ENCODE results near the gene PSMC1. TPM values are rescaled to one million over a fixed set of nuclear protein-coding genes. Genes with fewer than 3 reads are reported as not detected.

PSMC1 gene
- total and polyA plus RNA-seq, 2 of the 4 experiments (the other 2 are of a cell fraction): 181 to 194 TPM

- ChIA-PET POLR2A (ENCODE audit: unreplicated experiment) (no interaction called here), CTCF (interaction anchor here (0.6 kb wide), 1 partner anchor 9 kb away, joined by 3 read pairs; no protein-coding TSS in a partner anchor)
- intact Hi-C loops (cut with micrococcal nuclease) (no loop called here), in situ Hi-C loops (cut with MboI; ENCODE audit: low sequenced_read_pairs) (loop anchor here (25.0 kb wide), 1 partner anchor 887 kb away; no protein-coding TSS in a partner anchor), dilution Hi-C loops (cut with HindIII; ENCODE audit: low sequenced_read_pairs, unreplicated experiment) (no loop called here)
- H3K14ac ChIP-seq (replicated peaks; ENCODE audit: low read depth, low read length): peak overlapping the region; percentile 17; the same call in 1 of the 2 replicates
- no peak overlapping the region for H3K4me2 ChIP-seq (ENCODE audit: low read depth, low read length)
- no peak overlapping the region for H2BK20ac ChIP-seq (ENCODE audit: low read depth, low read length)
- peak overlapping the region; percentile 42; the same call in 1 of the 2 replicates for H4K91ac ChIP-seq (ENCODE audit: insufficient read depth, low read depth, low read length)
- H3K4ac ChIP-seq (ENCODE audit: low read depth, low read length): peak overlapping the region; percentile 37
- H3K9ac ChIP-seq (ENCODE audit: low read depth, low read length): no peak overlapping the region
- no peak overlapping the region for H4K5ac ChIP-seq (ENCODE audit: low read depth, low read length)
- H4K8ac ChIP-seq (ENCODE audit: low read depth in 2 of 2, low read length in 2 of 2): peak overlapping the region in 1 of 2 experiments; percentile 11; a peak in 2 of 4 replicates
- no peak overlapping the region for H2BK120ac ChIP-seq (ENCODE audit: low read depth, low read length)
- H3K18ac ChIP-seq (ENCODE audit: low read depth, low read length): no peak overlapping the region
- H3K9me1 ChIP-seq (ENCODE audit: insufficient read depth, low read length): peaks cover 9% of the 10 kb centered on the region
- peaks cover 38% of the 10 kb centered on the region for H3K36me3 ChIP-seq (ENCODE audit: control insufficient read depth, insufficient read depth, low read length)
- H2AFZ ChIP-seq (replicated peaks; ENCODE audit: low read length, poor library complexity): peak overlapping the region; percentile 26
- H3K9me3 ChIP-seq (ENCODE audit: control insufficient read depth, insufficient read depth, low read length): no peaks in the 10 kb centered on the region
- no peak overlapping the region for H3K27ac ChIP-seq (ENCODE audit: insufficient read depth, low read length)
- BruUV-seq (replicated peaks): no TSS peak
- ATAC-seq (ENCODE audit: low read depth) (peak; percentile 53), DNase-seq (peak; percentile 78)
- H2AK5ac ChIP-seq (ENCODE audit: low read depth, low read length): no peak overlapping the region; the same call in 1 of the 2 replicates
- peaks cover 0 to 1% of the 10 kb centered on the region in 2 experiments; a peak in 1 of 4 replicates for H3K79me1 ChIP-seq (ENCODE audit: low read depth in 1 of 2, low read length in 2 of 2)
- H2BK5ac ChIP-seq (ENCODE audit: low read depth, low read length, poor library complexity, severe bottlenecking): peak overlapping the region; percentile 15
- peak overlapping the region; percentile 51 for H2AK9ac ChIP-seq (replicated peaks; ENCODE audit: low read depth, low read length, poor library complexity)
- 0 out of 2 replicates have a peak overlapping the region, but pooled peaks have one; percentile 54 for H3K23ac ChIP-seq (ENCODE audit: low read depth, low read length)
- H3K4me3 ChIP-seq (ENCODE audit: insufficient read depth, low read depth, low read length): no peak overlapping the region
- WGBS, 2 experiments (ENCODE audit: extremely low coverage in 2 of 2, insufficient read length in 1 of 2): 79% methylated on average over 6 of the region's 8 CpGs; no CpG with 5 or more reads in 1 of the 2 experiments
- no peak overlapping the region for H3K56ac ChIP-seq (ENCODE audit: extremely low read depth, insufficient read depth, low read length)
- H3K27me3 ChIP-seq (ENCODE audit: control insufficient read depth, insufficient read depth, low read length): no peaks in the 10 kb centered on the region
- no peaks in the 10 kb centered on the region for H3K4me1 ChIP-seq (ENCODE audit: control insufficient read depth, insufficient read depth, low read length)
- no peak overlapping the region for H2BK15ac ChIP-seq (ENCODE audit: low read depth, low read length)
- H4K20me1 ChIP-seq (ENCODE audit: insufficient read depth, low read length): no peaks in the 10 kb centered on the region
- TF ChIP-seq MAFK (IDR thresholded peaks at IDR 0.05; ENCODE audit: low read depth, low read length): no peak
- TF ChIP-seq ELK1 (IDR thresholded peaks at IDR 0.05; ENCODE audit: borderline replicate concordance, low read depth, low read length): no peak
- TF ChIP-seq FOS (IDR thresholded peaks at IDR 0.05; ENCODE audit: low read depth, low read length): no peak
- TF ChIP-seq BHLHE40 (IDR thresholded peaks at IDR 0.05; ENCODE audit: low read depth, low read length): no peak
- TF ChIP-seq RFX5 (IDR thresholded peaks at IDR 0.05; ENCODE audit: low read depth, low read length): no peak
- TF ChIP-seq CEBPB (IDR thresholded peaks at IDR 0.05; ENCODE audit: low read depth, low read length): no peak
- TF ChIP-seq CTCF (conservative IDR thresholded peaks at IDR 0.05; ENCODE audit: low read depth, low read length): no peak
- TF ChIP-seq NFE2L2 (IDR thresholded peaks at IDR 0.05; ENCODE audit: low read depth, low read length): no peak
- TF ChIP-seq RCOR1 (IDR thresholded peaks at IDR 0.05; ENCODE audit: insufficient replicate concordance, low read length): no peak
- TF ChIP-seq CHD1 (IDR thresholded peaks at IDR 0.05; ENCODE audit: low read depth, low read length): no peak
- TF ChIP-seq MXI1 (IDR thresholded peaks at IDR 0.05; ENCODE audit: borderline replicate concordance, low read depth, low read length): no peak
- TF ChIP-seq USF2 (IDR thresholded peaks at IDR 0.05; ENCODE audit: low read depth, low read length): no peak
- no peak for TF ChIP-seq MAZ (IDR thresholded peaks at IDR 0.05; ENCODE audit: borderline replicate concordance, low read depth, low read length)
- no peak for TF ChIP-seq SMC3 (IDR thresholded peaks at IDR 0.05; ENCODE audit: low read depth, low read length)
- no peak for TF ChIP-seq POLR2A (IDR thresholded peaks at IDR 0.05; ENCODE audit: low read depth, low read length)
Measured at GRCh38 chr14:90274808-90275457, 18.6 kb downstream of the PSMC1 start.

Measured in IMR-90 (cell line).